NK-92 treated with Interleukin-12 subunit alpha and Interleukin-12 subunit beta, amount 100 ng/mL, for 24 hours (cell line): Measurements from ENCODE around the gene INPP5K.
A peak's percentile ranks its signal among the peaks of the same experiment; 100 is the strongest.
"Not testable (repeated sequence)": the region's sequence is repeated elsewhere in the genome, so short reads cannot be mapped to it uniquely, and the experiment has no call there.

ENCODE experiments used
- DNase-seq: peaks from one replicate; lab custom pipeline; 2025; lab: John Stamatoyannopoulos, UW

Gene INPP5K

GRCh38 chr17:1516388-1517161, at the start of gene INPP5K:
INPP5K (minus strand) TSS chr17:1516612; CDS start chr17:1516499, 113 bp downstream.
- DNase-seq, result peak; percentile 83

GRCh38 chr17:1565877-1566276, 49.5 kb upstream of the INPP5K start:
- no peak for DNase-seq

GRCh38 chr17:1563786-1564613, 47.6 kb upstream of the INPP5K start:
- no peak for DNase-seq

GRCh38 chr17:1563471-1563785, 47.0 kb upstream of the INPP5K start:
- not testable (repeated sequence) for DNase-seq

GRCh38 chr17:1562176-1562643, 45.8 kb upstream of the INPP5K start:
- DNase-seq, result no peak

GRCh38 chr17:1561420-1562175, 45.2 kb upstream of the INPP5K start:
- DNase-seq, result no peak

GRCh38 chr17:1560858-1561355, 44.5 kb upstream of the INPP5K start:
- DNase-seq, result no peak

- no peak for DNase-seq
Observed at GRCh38 chr17:1560101-1560857, 43.9 kb upstream of the INPP5K start.

GRCh38 chr17:1559047-1560043, 42.9 kb upstream of the INPP5K start:
- no peak for DNase-seq

- no peak for DNase-seq
Observed at GRCh38 chr17:1558401-1558800, 42.0 kb upstream of the INPP5K start.

- no peak for DNase-seq
Observed at GRCh38 chr17:1557355-1558095, 41.1 kb upstream of the INPP5K start.

- DNase-seq, result no peak
Observed at GRCh38 chr17:1555651-1556471, 39.4 kb upstream of the INPP5K start.

- DNase-seq, result no peak
Observed at GRCh38 chr17:1554751-1555540, 38.5 kb upstream of the INPP5K start.

GRCh38 chr17:1553354-1554266, 37.2 kb upstream of the INPP5K start:
- no peak for DNase-seq

- no peak for DNase-seq
Observed at GRCh38 chr17:1552932-1553331, 36.5 kb upstream of the INPP5K start.

- DNase-seq, result no peak
Observed at GRCh38 chr17:1551741-1552140, 35.3 kb upstream of the INPP5K start.

GRCh38 chr17:1548032-1548431, 31.6 kb upstream of the INPP5K start:
- no peak for DNase-seq
